Right lobe of liver (tissue), 4 donors: Measurements from ENCODE around the gene DERA.

Experiments used
- CTCF ChIP-seq, 4 donors: fragments of 200-600 bp in 3 of 4; fragments of 450-650 bp in 1 of 4; IDR thresholded peaks; one replicate each; pipeline versions ENCODE4 v1.5.1 to v1.8.0; 2016 to 2022; ENCODE audit warnings: antibody characterized with exemption in 4 of 4, mild to moderate bottlenecking in 2 of 4
- POLR2A ChIP-seq: fragments of 450-650 bp; IDR thresholded peaks from one replicate; pipeline ENCODE4 v1.6.1; 2017; ENCODE audit warnings: antibody characterized with exemption, mild to moderate bottlenecking
- donor health status: DM: no; HTN: no; CAD: no.
- donor health status: DM: no; HTN: no; CAD: no.
- donor health status: DM: no; HTN: yes; CAD: no.

- no peak for TF ChIP-seq POLR2A
- TF ChIP-seq CTCF (IDR thresholded peaks at IDR 0.05) = no peak
Measured at GRCh38 chr12:15861404-15861803, 49.7 kb upstream of the DERA start.
